ENCODE data around the gene OR10A6. TPM values are rescaled to one million over a fixed set of nuclear protein-coding genes. Genes with fewer than 3 reads are reported as not detected.
A peak's percentile ranks its signal among the peaks of the same experiment; 100 is the strongest.

Gene OR10A6, protein sequence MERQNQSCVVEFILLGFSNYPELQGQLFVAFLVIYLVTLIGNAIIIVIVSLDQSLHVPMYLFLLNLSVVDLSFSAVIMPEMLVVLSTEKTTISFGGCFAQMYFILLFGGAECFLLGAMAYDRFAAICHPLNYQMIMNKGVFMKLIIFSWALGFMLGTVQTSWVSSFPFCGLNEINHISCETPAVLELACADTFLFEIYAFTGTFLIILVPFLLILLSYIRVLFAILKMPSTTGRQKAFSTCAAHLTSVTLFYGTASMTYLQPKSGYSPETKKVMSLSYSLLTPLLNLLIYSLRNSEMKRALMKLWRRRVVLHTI
- not detected for total RNA-seq
- long read RNA-seq, result 0 reads

DNA sequence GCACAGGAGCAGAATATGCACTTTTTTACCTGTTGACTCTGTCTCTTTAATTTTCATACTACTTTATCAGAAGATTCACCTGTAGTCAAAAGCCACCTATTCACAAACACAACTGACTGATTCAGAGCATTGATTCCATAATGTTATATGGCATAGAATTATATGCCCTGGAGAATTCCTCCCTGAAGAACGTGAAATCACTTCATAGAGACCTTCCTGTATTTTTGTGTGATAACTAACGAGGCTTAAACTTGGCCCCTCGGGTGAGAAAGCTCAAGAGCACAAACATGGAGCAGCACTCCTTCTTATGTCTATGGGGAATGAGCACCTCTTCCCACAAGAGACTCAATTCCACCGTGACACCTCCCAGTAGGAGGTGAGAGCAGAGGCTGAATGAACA, at the start of gene OR10A6:
Gene OR10A6 (minus strand): TSS at position 101 of the 400 bp plus-strand sequence. CDS start 2,606 bp downstream, outside the sequence.
- Histone ChIP-seq H3K4me1 (no peaks in the 10 kb centered on the region), H3K4me3 (no peak within 1 kb of the TSS), H3K36me3 (no peaks in the 10 kb centered on the region), H3K27ac (replicated peaks) (no peak within 1 kb of the TSS), H3K9me3 (replicated peaks) (peaks cover 5% of the 10 kb centered on the region), H3K27me3 (ENCODE audit: low read depth) (peaks cover 19% of the 10 kb centered on the region)
- TF ChIP-seq, protein P1, sequence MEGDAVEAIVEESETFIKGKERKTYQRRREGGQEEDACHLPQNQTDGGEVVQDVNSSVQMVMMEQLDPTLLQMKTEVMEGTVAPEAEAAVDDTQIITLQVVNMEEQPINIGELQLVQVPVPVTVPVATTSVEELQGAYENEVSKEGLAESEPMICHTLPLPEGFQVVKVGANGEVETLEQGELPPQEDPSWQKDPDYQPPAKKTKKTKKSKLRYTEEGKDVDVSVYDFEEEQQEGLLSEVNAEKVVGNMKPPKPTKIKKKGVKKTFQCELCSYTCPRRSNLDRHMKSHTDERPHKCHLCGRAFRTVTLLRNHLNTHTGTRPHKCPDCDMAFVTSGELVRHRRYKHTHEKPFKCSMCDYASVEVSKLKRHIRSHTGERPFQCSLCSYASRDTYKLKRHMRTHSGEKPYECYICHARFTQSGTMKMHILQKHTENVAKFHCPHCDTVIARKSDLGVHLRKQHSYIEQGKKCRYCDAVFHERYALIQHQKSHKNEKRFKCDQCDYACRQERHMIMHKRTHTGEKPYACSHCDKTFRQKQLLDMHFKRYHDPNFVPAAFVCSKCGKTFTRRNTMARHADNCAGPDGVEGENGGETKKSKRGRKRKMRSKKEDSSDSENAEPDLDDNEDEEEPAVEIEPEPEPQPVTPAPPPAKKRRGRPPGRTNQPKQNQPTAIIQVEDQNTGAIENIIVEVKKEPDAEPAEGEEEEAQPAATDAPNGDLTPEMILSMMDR (IDR thresholded peaks at IDR 0.05; ENCODE audit: borderline replicate concordance), result no peak
- intact Hi-C loops (cut with micrococcal nuclease), result no loop called here
- no peak for DNase-seq

DNA sequence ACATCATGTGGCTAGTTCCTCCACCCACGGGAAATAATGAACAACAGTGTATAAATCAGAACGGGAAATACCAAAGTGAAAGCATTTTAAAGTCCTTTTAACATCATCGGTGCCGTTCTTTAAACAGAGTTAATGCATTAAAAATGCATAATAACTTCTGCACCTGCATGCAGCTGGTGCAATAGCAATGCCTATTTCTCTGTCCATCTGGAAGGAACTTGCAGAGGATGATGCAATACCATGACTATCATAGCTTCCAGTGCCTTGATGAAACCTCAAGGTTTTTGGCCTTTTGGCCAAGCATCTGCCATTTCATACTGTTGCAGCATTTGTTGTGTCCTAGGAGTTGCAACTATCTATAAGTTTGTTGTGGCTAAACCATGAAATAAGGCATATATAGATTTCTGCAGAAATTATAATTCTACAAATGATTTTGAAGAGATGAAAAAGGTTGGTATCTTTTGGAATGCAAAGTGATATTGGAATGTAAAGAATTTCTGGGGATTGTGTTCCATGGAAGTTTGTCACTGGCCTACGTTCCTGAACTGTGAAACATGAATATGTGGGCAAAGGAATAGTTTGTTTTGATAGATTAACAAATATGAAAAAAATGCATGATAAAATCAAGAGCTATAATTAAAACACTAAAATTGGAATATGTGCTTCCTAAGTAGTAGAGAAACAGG, 46.3 kb upstream of the OR10A6 start:
- intact Hi-C loops (cut with micrococcal nuclease), result no loop called here
- TF ChIP-seq, protein P1 (IDR thresholded peaks at IDR 0.05; ENCODE audit: borderline replicate concordance), result no peak
- H3K27me3 ChIP-seq (ENCODE audit: low read depth), result peaks cover 4% of the 10 kb centered on the region
- no peaks in the 10 kb centered on the region for H3K4me1 ChIP-seq
- no peak for DNase-seq
- H3K36me3 ChIP-seq, result no peaks in the 10 kb centered on the region
- H3K27ac ChIP-seq (replicated peaks), result peak overlapping the region; percentile 12
- no peak overlapping the region for H3K4me3 ChIP-seq
- no peaks in the 10 kb centered on the region for H3K9me3 ChIP-seq (replicated peaks)

DNA sequence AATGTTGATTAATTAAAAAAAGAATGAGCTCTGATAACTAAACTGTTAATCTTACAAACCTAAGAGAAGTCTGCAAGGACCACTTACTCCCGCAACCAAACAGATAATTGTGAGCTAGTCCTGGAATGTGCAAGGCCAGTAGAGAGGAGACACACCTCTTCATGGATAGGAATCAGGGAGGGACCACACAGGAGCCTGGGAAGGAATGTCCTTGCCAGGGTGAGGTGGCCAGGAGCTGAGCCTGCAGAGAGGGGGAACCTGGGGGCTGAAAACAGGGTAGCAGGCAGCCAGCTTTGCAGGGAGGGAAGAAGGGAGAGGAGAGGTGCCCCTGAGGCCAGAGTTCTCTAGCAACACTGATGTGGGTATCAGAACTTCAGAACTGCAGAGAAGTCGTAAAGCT, 43.6 kb upstream of the OR10A6 start:
- Histone ChIP-seq H3K27me3 (ENCODE audit: low read depth) (peaks cover 4% of the 10 kb centered on the region), H3K4me1 (no peaks in the 10 kb centered on the region), H3K36me3 (no peaks in the 10 kb centered on the region), H3K27ac (replicated peaks) (no peak overlapping the region), H3K9me3 (replicated peaks) (no peaks in the 10 kb centered on the region), H3K4me3 (no peak overlapping the region)
- TF ChIP-seq, protein P1 (IDR thresholded peaks at IDR 0.05; ENCODE audit: borderline replicate concordance), result no peak
- no peak for DNase-seq
- intact Hi-C loops (cut with micrococcal nuclease), result no loop called here

DNA sequence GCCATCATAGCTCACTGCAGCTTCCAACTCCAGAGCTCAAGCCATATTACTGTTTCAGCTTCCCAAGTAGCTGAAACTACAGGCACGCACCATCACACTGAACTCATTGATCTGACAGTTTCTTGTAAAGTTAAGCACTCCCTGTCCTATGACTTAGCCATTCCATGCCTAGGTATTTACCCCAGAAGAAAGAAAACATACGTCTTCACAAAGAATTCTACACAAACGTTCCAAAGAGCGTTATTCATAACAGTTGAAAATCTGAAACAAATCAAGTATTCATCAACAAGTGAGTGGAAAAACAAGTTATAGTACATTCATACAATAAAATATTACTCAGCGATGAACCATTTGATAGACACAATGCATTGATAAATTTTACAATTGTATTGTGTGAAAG, 41.9 kb upstream of the OR10A6 start:
- no peak for DNase-seq
- Histone ChIP-seq H3K27me3 (ENCODE audit: low read depth) (peaks cover 4% of the 10 kb centered on the region), H3K4me1 (no peaks in the 10 kb centered on the region), H3K9me3 (replicated peaks) (no peaks in the 10 kb centered on the region), H3K27ac (replicated peaks) (no peak overlapping the region), H3K4me3 (no peak overlapping the region), H3K36me3 (no peaks in the 10 kb centered on the region)
- TF ChIP-seq, protein P1 (IDR thresholded peaks at IDR 0.05; ENCODE audit: borderline replicate concordance), result no peak
- intact Hi-C loops (cut with micrococcal nuclease), result no loop called here

DNA sequence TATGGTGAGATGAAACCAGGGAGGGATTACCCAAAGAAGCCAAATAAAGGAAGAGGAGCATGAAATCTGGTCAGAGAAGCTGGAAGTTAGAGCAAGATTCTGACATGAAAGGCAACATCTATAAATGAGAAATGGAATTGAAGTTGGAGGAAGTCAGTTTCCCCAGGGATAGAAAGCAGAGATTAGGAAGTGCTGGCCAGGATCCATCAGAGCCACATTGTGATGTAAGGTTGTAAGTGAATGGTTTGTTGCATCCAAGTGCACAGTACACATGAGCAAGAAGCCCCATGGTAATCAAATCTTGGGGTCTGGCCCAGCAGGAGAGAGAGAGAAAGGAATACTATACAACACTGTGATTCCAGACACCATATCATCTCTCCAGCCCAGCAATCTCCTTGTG, 40.8 kb upstream of the OR10A6 start:
- intact Hi-C loops (cut with micrococcal nuclease), result no loop called here
- no peak overlapping the region for H3K27ac ChIP-seq (replicated peaks)
- H3K9me3 ChIP-seq (replicated peaks), result no peaks in the 10 kb centered on the region
- TF ChIP-seq, protein P1 (IDR thresholded peaks at IDR 0.05; ENCODE audit: borderline replicate concordance), result no peak
- H3K27me3 ChIP-seq (ENCODE audit: low read depth), result peaks cover 4% of the 10 kb centered on the region
- no peak for DNase-seq
- H3K4me3 ChIP-seq, result no peak overlapping the region
- H3K4me1 ChIP-seq, result no peaks in the 10 kb centered on the region
- H3K36me3 ChIP-seq, result no peaks in the 10 kb centered on the region
